ENCODE results near the gene RPS19. TPM values are rescaled to one million over a fixed set of nuclear protein-coding genes. Genes with fewer than 3 reads are reported as not detected.

Gene RPS19
- total and polyA plus RNA-seq, 2 donors (not counting 1 experiment from before 2014, with no cell fraction given), result 1,320 to 2,197 TPM

- no peak for TF ChIP-seq EZH2 (IDR thresholded peaks at IDR 0.05; ENCODE audit: low read length, missing control alignments)
- TF ChIP-seq, protein P1, sequence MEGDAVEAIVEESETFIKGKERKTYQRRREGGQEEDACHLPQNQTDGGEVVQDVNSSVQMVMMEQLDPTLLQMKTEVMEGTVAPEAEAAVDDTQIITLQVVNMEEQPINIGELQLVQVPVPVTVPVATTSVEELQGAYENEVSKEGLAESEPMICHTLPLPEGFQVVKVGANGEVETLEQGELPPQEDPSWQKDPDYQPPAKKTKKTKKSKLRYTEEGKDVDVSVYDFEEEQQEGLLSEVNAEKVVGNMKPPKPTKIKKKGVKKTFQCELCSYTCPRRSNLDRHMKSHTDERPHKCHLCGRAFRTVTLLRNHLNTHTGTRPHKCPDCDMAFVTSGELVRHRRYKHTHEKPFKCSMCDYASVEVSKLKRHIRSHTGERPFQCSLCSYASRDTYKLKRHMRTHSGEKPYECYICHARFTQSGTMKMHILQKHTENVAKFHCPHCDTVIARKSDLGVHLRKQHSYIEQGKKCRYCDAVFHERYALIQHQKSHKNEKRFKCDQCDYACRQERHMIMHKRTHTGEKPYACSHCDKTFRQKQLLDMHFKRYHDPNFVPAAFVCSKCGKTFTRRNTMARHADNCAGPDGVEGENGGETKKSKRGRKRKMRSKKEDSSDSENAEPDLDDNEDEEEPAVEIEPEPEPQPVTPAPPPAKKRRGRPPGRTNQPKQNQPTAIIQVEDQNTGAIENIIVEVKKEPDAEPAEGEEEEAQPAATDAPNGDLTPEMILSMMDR (conservative IDR thresholded peaks at IDR 0.05 in 1 of 2, IDR thresholded peaks at IDR 0.05 in 1 of 2; ENCODE audit: low read depth in 1 of 2, low read length in 2 of 2), result peak in 1 of 2 donors; percentile 24
- H3K4me3 ChIP-seq (replicated peaks in 1 of 4; ENCODE audit: control extremely low read depth in 1 of 4, insufficient read depth in 1 of 4, low read depth in 3 of 4, low read length in 4 of 4), result peak overlapping the region; percentile 94 to 97 (median 94)
- peaks cover 32% of the 10 kb centered on the region for H3K79me2 ChIP-seq (ENCODE audit: control insufficient read depth, insufficient read depth, low read length)
- H3K9ac ChIP-seq (ENCODE audit: insufficient read depth, low read length), result peak overlapping the region; percentile 82
- peaks cover 7% of the 10 kb centered on the region for H3K36me3 ChIP-seq (ENCODE audit: control insufficient read depth, insufficient read depth, low read length)
- peak; percentile 97 for DNase-seq (ENCODE audit: low read depth in 2 of 2)
- H2AFZ ChIP-seq (ENCODE audit: low read length), result peak overlapping the region; percentile 87
- peaks cover 9% of the 10 kb centered on the region for H3K4me1 ChIP-seq (ENCODE audit: control insufficient read depth, extremely low read depth, insufficient read depth, low read length)
- no peaks in the 10 kb centered on the region for H3K27me3 ChIP-seq (ENCODE audit: control insufficient read depth, insufficient read depth, low read length)
- H3K9me3 ChIP-seq (ENCODE audit: control insufficient read depth, insufficient read depth, low read depth, low read length), result no peaks in the 10 kb centered on the region
- peak overlapping the region; percentile 96 for H3K4me2 ChIP-seq (ENCODE audit: extremely low read depth, insufficient read depth, low read length)
- H4K20me1 ChIP-seq (ENCODE audit: control insufficient read depth, extremely low read depth, insufficient read depth, low read length), result no peaks in the 10 kb centered on the region
- peak overlapping the region; percentile 68 for H3K27ac ChIP-seq (ENCODE audit: insufficient read depth, low read length)
These were observed 24.0 kb downstream of the RPS19 start for GRCh38 chr19:41883821-41884733.

- H3K9me3 ChIP-seq (ENCODE audit: control insufficient read depth, insufficient read depth, low read depth, low read length), result no peaks in the 10 kb centered on the region
These were observed 27.0 kb downstream of the RPS19 start for GRCh38 chr19:41886761-41887710.

More at GRCh38 chr19:41886761-41887710, 27.0 kb downstream of the RPS19 start:
- Histone ChIP-seq H3K4me2 (ENCODE audit: extremely low read depth, insufficient read depth, low read length) (no peak overlapping the region), H3K36me3 (ENCODE audit: control insufficient read depth, insufficient read depth, low read length) (peaks cover 18% of the 10 kb centered on the region), H3K27ac (ENCODE audit: insufficient read depth, low read length) (no peak overlapping the region), H4K20me1 (ENCODE audit: control insufficient read depth, extremely low read depth, insufficient read depth, low read length) (no peaks in the 10 kb centered on the region), H3K27me3 (ENCODE audit: control insufficient read depth, insufficient read depth, low read length) (no peaks in the 10 kb centered on the region), H3K4me1 (ENCODE audit: control insufficient read depth, extremely low read depth, insufficient read depth, low read length) (peaks cover 9% of the 10 kb centered on the region), H3K79me2 (ENCODE audit: control insufficient read depth, insufficient read depth, low read length) (peaks cover 32% of the 10 kb centered on the region), H3K9ac (ENCODE audit: insufficient read depth, low read length) (no peak overlapping the region), H3K4me3 (replicated peaks in 1 of 4; ENCODE audit: control extremely low read depth in 1 of 4, insufficient read depth in 1 of 4, low read depth in 3 of 4, low read length in 4 of 4) (no peak overlapping the region), H2AFZ (ENCODE audit: low read length) (no peak overlapping the region)
- no peak for DNase-seq (ENCODE audit: low read depth in 2 of 2)
- TF ChIP-seq, protein P1 (conservative IDR thresholded peaks at IDR 0.05 in 1 of 2, IDR thresholded peaks at IDR 0.05 in 1 of 2; ENCODE audit: low read depth in 1 of 2, low read length in 2 of 2), result no peak
- no peak for TF ChIP-seq EZH2 (IDR thresholded peaks at IDR 0.05; ENCODE audit: low read length, missing control alignments)
